RCC 7860 (cell line): Measurements from ENCODE around the gene SMYD3.

ENCODE experiments used
- DNase-seq: peaks from one replicate; pipeline ENCODE4 v3.0.0-alpha.2; 2015; ENCODE audit warnings: low spot score
- FAIRE-seq: peaks from 2 replicates; lab custom pipeline; 2012; peaks lifted over from hg19 to GRCh38; lab: Jason Lieb, UNC

SMYD3 gene

GRCh38 chr1:246189126-246189525, 318.0 kb downstream of the SMYD3 start:
- FAIRE-seq: no peak
- DNase-seq: no peak

DNA sequence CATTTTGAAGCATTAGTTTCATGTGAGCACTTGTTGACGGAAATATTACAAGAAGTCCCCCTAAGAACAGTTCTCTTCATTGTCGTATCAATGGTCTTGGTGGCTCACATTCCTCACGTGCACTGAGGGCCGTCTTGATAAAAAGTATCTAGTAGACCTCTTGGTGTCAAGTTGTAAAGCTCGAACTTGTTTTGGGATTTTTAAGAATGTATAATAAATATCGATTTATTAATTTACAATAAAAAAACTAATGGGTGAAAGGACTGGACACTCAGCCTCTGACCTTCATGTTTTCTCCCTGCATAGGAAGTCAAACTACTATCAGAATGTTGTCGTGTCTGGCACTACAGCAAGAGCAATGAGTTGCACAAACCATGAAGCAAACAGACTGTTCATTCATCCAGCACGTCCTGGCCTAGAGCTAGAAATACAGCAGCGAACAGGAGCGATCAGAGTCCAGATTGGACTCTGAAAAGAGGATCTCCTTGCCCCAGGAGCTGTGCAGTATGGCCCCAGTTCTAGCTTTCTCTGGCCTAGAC, 319.2 kb downstream of the SMYD3 start:
- DNase-seq (no peak), FAIRE-seq (no peak)

DNA sequence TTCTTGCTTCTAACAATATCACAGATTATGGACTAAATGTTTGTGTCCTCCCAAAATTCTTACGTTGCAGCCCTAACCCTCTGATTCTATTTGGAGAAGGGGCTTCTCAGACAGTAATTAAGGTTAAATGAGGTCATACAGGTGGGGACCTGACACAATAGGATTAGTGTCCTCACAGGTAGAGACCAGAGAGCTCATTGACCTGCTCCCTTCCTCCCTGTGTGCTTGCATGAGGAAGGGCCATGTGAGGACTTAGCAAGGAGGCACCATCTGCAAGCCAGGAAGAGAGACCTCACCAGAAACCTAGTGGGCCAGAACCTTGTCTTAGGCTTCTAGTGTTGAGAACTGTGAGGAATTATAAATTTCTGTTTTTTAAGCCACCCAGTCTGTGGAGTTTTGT, 322.6 kb downstream of the SMYD3 start:
- DNase-seq (no peak), FAIRE-seq (no peak)

DNA sequence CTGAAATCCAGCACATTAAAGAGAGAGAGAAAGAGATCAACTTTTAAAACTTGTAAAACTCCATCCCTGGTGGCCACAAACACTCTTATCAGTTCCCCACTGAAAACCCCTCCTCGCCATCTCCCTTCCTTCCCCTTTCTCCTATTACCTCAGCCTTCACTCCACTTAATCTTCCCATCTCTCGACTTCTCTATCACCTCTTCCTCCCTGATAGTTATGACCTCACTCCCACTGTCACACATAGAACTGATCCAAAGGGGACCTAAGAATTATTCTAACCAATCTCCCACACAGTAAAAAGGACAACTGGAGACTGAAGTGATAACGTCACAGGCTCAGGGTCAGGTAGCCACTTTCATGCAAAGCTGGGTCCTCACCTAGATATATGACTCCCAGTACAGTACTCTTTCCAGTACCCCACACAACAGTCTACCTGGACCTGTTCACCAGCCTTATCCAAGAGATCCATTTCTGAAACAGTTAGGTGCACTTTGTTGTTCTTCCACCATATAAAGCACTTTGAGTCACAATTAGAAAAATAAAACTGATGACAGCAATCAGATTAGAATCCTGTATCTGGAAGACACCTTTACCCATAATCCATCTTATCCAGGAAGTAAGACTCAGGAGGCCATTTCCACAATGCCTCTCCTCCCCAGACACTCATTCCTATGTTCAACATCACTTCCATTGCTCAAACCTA, 324.8 kb downstream of the SMYD3 start:
- no peak for DNase-seq
- FAIRE-seq: no peak

- FAIRE-seq (no peak), DNase-seq (no peak)
These were observed 325.8 kb downstream of the SMYD3 start for GRCh38 chr1:246181241-246181640.

DNA sequence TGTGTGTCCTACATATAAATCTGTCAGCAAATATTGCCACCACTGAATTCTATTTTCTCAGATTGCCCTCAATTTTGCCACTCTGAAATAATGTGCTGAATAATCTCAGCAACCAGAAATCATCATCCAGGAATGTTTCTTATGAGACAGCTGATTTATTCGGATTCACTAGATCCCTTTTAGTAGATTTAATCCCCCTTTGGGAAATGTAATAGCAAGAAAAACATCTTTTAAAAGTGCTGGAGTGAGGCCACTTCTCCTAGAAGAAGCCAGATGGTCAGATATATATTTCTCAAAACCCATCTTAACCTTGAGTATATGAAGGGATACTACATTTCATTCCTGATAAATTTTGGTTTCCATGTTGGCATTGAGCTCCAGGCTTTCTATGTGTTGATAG, 327.7 kb downstream of the SMYD3 start:
- FAIRE-seq: no peak

GRCh38 chr1:246178717-246179311, 328.3 kb downstream of the SMYD3 start:
- DNase-seq: no peak
- no peak for FAIRE-seq

More for the DNA sequence above, 327.7 kb downstream of the SMYD3 start:
- no peak for DNase-seq

- no peak for FAIRE-seq
- DNase-seq: no peak
These were observed 330.7 kb downstream of the SMYD3 start for GRCh38 chr1:246176126-246177024.

DNA sequence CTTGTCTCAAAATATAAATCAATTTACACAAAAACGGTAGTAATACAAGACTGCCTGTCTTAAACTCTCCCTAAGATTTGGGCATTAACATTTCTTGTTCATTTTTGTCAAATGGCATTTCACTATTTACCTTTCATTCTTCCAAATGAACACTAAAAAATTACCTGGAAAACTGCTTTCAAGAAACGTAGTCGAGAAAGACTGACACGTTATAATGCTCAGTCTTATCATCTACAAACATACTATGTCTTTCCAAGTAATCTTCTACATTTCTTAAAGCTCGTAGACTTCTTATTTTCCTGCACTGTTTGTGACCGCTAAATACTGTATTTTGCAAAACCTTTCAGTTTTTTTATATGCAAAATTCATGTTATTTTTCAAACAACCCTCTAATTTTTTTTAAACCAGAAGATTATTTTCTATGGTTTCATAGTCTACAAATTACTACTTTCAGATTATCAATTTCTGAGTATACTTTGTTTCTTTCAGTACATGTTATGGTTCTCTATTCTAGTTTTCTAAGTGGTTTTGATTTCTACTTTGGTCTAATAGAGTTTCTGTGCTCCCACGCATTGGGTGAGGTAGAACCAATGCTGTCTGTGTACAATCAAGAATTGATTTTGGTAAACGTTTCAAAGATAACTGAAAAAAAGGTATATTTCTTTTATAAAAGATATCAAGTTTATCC, 336.4 kb downstream of the SMYD3 start:
- no peak for FAIRE-seq
- no peak for DNase-seq

DNA sequence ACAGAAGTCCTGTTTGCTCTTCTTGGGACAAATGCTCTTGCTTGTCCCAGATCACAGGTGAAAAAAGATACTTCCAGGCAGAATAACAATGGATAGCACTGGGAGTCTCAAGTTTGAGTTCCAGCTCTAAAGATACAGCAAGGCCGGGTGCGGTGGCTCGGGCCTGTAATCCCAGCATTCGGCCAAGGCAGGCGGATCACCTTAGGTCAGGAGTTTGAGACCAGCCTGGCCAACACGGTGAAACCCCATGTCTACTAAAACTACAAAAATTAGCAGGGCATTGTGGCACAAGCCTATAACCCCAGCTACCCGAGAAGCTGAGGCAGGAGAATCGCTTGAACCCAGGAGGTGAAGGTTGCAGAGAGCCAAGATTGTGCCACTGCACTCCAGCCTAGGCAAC, 337.6 kb downstream of the SMYD3 start:
- no peak for DNase-seq
- no peak for FAIRE-seq

- no peak for FAIRE-seq
- no peak for DNase-seq
These were observed 338.1 kb downstream of the SMYD3 start for GRCh38 chr1:246169019-246169418.

- DNase-seq (no peak), FAIRE-seq (no peak)
These were observed 340.2 kb downstream of the SMYD3 start for GRCh38 chr1:246166841-246167240.

DNA sequence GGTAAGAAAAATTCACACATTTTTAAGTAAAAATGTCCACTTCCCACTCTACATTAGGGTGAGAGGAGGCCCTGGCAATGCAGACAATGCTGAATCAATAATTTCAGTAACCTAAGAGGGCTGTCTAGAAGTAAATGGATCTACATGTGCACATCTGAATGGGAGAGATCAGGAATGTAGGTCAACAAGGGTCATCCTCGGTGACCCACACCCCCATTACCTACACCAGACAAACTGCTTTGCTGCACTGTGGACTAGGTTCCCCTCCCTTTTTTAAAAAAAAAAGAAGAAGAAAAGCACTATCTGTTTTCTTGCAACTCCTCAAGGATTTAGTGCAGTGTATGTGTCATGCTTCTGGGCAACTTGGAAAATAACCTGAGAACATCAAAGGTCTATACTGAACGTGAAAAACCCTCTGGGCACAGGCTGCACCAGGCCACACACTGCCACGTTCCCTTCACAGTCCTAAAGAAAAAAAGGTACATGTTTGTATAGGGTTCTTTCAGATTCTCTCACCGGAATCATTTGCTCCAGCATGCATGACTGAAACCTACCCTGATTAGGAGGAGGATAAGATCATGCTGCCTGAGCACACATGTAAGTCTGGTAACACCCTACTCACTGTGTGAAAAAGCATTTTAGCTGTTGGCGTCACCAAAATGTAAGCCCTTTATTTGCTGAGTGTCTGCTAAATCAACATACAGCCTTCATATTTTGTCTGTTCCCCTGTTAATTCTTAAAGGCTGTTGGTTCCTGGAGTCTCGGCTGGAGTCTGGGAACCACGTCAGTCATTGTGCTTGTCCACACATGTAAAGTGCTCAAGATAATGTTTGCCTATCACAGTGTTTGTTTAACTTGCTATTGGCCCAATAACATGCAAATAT, 341.0 kb downstream of the SMYD3 start:
- no peak for DNase-seq
- FAIRE-seq: no peak

- FAIRE-seq: no peak
- no peak for DNase-seq
These were observed 342.3 kb downstream of the SMYD3 start for GRCh38 chr1:246164764-246165163.

GRCh38 chr1:246162560-246162959, 344.5 kb downstream of the SMYD3 start:
- DNase-seq (no peak), FAIRE-seq (no peak)

- DNase-seq (no peak), FAIRE-seq (no peak)
These were observed 345.5 kb downstream of the SMYD3 start for GRCh38 chr1:246161626-246162025.

DNA sequence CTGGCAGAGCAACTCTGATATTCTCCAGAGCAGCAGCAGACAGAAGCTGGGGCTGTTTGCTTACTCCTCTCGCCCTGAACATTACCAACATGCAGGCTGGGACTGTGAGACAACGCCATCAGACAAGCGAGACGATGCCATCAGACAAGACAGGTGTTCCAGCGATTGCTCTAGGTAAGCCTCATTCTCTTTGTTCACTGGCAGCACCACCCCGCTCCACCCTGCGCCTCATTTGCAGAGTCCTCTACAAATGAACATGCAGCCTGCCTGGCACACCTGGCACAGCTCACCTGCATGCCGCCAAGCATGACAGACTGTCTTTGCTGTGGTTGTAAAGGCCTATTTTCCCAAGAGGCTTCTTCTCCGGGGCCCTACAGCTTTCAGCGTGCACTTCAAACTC, 346.2 kb downstream of the SMYD3 start:
- FAIRE-seq: no peak
- DNase-seq: no peak

GRCh38 chr1:246160374-246160773, 346.7 kb downstream of the SMYD3 start:
- FAIRE-seq (no peak), DNase-seq (no peak)

DNA sequence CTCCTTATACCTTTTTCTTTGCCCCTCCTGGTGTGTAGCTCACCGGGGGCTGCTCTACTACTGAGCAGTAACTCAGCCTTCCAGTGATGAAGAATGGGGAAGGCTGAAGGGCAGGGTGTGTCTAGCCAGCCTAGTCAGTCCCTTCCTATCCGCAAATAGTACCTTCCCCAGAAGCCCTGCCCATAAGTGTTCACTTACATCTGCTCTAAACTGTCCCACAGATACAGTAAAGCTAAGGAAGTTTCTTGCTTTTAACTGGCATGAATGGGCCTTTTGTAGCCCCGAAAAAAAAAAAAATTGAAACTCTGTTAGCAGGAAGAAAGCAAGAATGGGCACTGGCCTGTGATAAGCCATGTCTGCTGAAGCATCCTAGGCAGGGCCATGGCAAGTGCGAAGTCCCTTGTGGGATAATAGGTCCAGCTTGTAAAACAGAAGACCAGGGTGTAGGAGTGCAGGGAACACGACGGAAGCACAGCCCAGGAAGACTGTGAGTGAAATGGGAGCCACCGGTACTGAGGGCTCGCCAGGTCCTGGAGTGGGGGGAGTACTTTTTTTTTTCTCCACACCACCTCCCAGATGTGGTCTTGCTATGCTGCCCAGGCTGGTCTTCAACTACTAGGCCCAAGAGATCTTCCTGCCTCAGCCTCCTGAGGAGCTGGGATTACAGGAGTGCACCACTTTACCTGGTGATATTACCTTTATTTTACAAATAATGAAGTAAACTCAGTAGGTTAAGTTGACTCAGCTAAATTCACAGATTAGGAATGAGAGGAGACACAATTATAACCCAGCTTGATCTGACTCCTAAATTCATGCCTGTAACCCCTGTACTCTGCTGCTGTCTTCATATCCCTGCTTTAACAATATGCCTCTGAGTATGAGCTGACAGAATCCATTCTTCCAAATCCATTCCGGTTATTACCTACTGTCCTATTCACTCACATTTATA, 347.5 kb downstream of the SMYD3 start:
- DNase-seq: no peak
- no peak for FAIRE-seq
